C1 segment of cervical spinal cord (tissue), 14 donors: ENCODE results near the gene PLK1.
"Not testable (repeated sequence)": the region's sequence is repeated elsewhere in the genome, so short reads cannot be mapped to it uniquely, and the experiment has no call there.

Experiments used
- DNase-seq, 14 donors: peaks; one replicate each; lab custom pipeline; 2025; lab: John Stamatoyannopoulos, UW

The PLK1 gene

GRCh38 chr16:23678430-23679273, at the start of gene PLK1:
TSS of gene PLK1 (plus strand) at chr16:23678889. CDS start at chr16:23678933, 44 bp downstream.
- DNase-seq = peak in 13 of 14 donors; percentile 15 to 55 (median 35)

DNA sequence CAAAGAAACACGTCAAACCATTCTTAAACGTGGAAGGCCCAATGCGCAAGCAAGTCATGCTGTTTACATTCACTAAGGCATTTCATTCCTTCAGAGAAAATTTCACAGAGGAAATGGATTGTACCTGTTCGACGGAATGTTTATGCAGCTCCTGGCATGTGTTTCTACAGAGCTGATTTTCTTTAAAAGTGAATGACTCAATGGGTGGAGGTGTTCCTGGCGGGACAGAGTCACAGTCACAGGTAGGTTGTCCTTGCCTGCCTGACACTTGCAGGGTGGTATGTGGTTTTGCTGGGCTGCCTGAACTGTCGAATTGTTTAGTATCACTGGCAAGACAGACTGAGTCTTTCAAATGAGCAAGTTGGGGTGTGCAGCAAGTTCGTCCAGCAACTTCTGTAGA, 49.2 kb upstream of the PLK1 start:
- no peak for DNase-seq

GRCh38 chr16:23631874-23632273, 46.8 kb upstream of the PLK1 start:
- not testable (repeated sequence) for DNase-seq

GRCh38 chr16:23634461-23635036, 44.1 kb upstream of the PLK1 start:
- DNase-seq = no peak

DNA sequence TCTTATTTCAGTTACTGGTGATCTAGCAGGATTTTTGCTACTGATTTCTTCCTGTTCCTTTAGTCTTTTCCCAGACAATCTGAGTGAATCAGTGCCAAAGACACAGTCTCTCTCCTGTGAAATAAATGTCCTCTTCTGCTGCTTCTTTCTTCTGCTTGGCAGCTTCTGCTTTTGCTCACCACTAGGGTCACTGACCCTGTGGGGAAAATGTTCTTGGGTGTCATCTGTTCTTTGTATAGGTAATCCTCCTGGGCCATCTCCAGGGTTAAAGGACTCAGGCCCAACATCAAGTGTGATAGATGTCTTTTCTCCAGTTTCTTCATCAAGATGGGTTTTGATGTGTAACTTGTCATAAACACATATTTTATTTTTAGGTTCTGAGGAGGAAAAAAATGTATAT, 42.7 kb upstream of the PLK1 start:
- no peak for DNase-seq

DNA sequence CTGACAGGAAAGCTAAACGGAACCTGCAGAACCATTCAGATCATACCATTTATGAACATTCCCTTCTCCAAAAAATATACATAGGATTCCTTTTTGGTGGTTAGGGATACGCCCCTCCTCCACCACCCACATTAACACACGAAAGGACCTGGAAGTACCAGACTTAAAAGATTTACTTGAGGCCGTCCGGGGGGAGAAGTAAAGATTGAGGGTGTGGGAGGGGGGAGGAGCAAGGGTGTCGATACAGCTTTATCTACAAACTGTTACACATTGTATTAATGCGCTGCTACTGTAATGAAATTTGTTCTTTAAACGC, 38.1 kb upstream of the PLK1 start:
- no peak for DNase-seq

- peak; percentile 42 to 94 (median 88) for DNase-seq
Observed at GRCh38 chr16:23640931-23641765, 37.5 kb upstream of the PLK1 start, which contains the start of the genes DCTN5 and PALB2. TSS of gene DCTN5 (plus strand) at chr16:23641466. CDS start at chr16:23641543, 77 bp downstream. TSS of gene PALB2 (minus strand) at chr16:23641310. CDS start at chr16:23641157, 153 bp downstream.

- DNase-seq = no peak
Observed at GRCh38 chr16:23642246-23642774, 36.4 kb upstream of the PLK1 start.

GRCh38 chr16:23650674-23651416, 27.8 kb upstream of the PLK1 start:
- DNase-seq = no peak

GRCh38 chr16:23651943-23652468, 26.7 kb upstream of the PLK1 start:
- no peak for DNase-seq

DNA sequence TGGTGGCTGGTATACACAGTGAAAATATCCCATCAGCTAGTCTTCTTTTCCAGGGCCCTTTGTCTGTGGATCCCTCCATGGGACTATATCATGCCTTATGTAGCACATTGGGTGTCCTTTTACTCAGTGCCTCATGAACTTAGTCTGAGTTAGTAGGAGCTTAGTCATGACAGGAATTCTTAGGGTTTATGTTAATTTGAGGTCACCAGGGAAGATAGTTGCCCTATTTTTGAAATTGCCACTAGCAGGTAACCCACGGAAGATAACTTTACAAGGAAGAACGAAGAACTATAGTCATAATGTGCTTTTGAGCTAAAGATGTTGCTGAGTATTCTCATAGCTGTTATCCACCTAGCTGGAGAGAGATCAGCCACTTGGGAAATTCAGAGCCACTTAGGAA, 14.8 kb upstream of the PLK1 start:
- no peak for DNase-seq

GRCh38 chr16:23666571-23667354, 11.9 kb upstream of the PLK1 start:
- DNase-seq = no peak

GRCh38 chr16:23667355-23667659, 11.4 kb upstream of the PLK1 start:
- DNase-seq = no peak

GRCh38 chr16:23668225-23668624, 10.5 kb upstream of the PLK1 start:
- DNase-seq = no peak

DNA sequence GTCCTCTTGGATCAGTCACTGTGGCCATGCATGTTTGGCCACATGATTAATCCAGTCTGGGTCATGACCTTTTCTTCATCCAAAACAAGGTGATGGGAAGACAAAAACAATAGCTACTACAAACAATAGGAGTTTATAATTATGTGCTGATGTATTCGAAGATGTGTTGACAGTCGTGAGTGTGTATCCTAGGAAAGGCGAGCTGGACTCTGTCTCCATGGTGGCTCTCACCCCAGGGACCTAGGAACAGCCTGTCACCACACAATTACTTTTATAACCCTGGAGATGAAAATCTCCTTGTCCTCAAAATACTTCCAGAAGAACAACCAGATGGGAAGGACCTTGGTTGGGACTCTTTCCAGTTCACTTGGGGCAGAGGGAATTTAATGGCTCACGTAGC, 9.8 kb upstream of the PLK1 start:
- DNase-seq = no peak

DNA sequence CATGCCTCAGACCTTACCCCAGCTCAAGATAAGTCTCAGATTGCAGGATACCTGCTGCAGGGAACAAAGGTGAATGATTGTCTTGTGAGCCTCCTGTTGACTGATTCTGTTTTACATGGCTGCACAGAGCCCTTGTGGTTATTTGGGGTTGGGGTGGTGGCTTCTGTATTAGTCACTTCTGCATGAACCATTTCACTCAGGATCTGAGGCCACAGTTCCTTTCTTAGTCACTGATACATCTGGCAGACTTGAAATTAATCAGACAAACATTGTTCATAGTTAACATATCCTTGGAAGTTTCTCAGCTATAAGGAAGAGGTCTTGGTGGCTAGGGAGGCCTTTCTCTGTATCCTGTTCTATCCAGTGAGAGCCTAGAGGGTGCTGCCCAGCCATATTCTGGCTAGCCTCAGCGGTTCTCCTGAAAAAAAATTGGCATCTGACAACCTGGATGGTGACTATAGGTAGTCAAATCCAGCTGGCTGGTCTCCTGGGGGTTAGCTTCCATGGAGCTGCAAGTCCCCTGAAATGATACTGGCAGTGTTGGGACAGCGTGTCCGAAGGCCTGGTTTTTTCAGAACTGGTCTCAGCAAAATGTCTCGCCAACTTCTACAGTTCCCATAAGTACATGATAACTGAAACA, 8.4 kb upstream of the PLK1 start:
- peak in 4 of 14 donors; percentile 2 to 24 (median 14) for DNase-seq

- no peak for DNase-seq
Observed at GRCh38 chr16:23673971-23674614, 4.6 kb upstream of the PLK1 start.

- DNase-seq = no peak
Observed at GRCh38 chr16:23676924-23677480, 1.7 kb upstream of the PLK1 start.
